Muscle layer of duodenum (tissue), 2 donors: Measurements from ENCODE around the gene MLH1.
"Not testable (repeated sequence)": the region's sequence is repeated elsewhere in the genome, so short reads cannot be mapped to it uniquely, and the experiment has no call there.

ENCODE experiments used
- H3K27ac ChIP-seq: one replicate; pipeline ENCODE4 v1.7.0; 2013; ENCODE audit warnings: mild to moderate bottlenecking, low read length
- H3K27me3 ChIP-seq: one replicate; pipeline ENCODE4 v1.7.0; 2013; ENCODE audit warnings: low read depth, mild to moderate bottlenecking, control low read depth, low read length
- H3K36me3 ChIP-seq, 2 donors: one replicate each; pipeline ENCODE4 v1.7.0; 2013; ENCODE audit warnings: low read length in 2 of 2, control low read depth in 1 of 2, mild to moderate bottlenecking in 1 of 2; ENCODE audit not compliant: insufficient read depth in 2 of 2, control insufficient read depth in 1 of 2
- H3K4me1 ChIP-seq, 2 donors: one replicate each; pipeline ENCODE4 v1.7.0; 2013; ENCODE audit warnings: low read length in 2 of 2, mild to moderate bottlenecking in 2 of 2, control low read depth in 1 of 2, moderate library complexity in 1 of 2; ENCODE audit not compliant: insufficient read depth in 2 of 2, control insufficient read depth in 1 of 2
- H3K4me3 ChIP-seq, 2 donors: one replicate each; pipeline ENCODE4 v1.7.0; 2013; ENCODE audit warnings: low read length in 2 of 2, low read depth in 1 of 2, mild to moderate bottlenecking in 1 of 2
- H3K9me3 ChIP-seq, 2 donors: one replicate each; pipeline ENCODE4 v1.7.0; 2013; ENCODE audit warnings: low read length in 2 of 2, control low read depth in 1 of 2, mild to moderate bottlenecking in 1 of 2; ENCODE audit not compliant: control insufficient read depth in 1 of 2
- donor health status: healthy.

Gene MLH1

DNA sequence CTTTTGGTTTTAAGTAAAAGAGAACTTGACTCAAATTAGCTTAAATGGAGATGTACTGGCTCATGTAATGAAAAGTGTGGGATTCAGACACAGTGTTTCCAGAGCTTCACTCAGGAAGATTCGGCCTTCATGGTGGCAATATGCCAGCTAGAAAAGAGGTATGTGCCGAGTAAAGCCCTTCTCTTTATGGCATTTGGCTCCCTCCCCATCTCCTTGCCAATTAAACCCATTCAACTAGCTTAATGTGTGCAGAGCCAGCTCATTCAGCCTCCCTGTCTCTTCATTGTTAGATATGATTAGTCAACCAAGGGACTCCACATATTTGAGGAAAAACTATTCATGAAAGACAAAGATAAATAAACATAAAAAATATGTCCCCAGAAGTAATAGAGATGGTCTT, 33.5 kb upstream of the MLH1 start:
- H3K4me3 ChIP-seq: no peak overlapping the region
- no peaks in the 10 kb centered on the region for H3K36me3 ChIP-seq
- no peaks in the 10 kb centered on the region for H3K9me3 ChIP-seq
- H3K27ac ChIP-seq: no peak overlapping the region
- H3K27me3 ChIP-seq: no peaks in the 10 kb centered on the region
- H3K4me1 ChIP-seq: no peaks in the 10 kb centered on the region

DNA sequence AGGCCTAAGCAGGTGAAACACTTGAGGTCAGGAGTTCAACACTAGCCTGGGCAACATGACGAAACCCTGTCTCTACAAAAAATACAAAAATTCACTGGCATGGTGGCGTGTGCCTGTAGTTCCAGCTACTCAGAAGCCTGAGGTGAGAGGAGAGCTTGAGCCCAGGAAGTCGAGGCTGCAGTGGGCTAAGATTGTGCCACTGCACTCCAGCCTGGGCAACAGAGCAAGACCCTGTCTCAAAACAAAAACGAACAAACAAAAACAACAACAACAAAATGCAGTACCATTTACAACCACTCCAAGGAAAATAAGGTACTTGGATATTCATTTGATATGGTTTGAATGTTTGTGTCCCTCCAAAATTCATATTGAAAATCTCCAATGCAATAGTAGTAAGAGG, 32.8 kb upstream of the MLH1 start:
- Histone ChIP-seq H3K36me3 (no peaks in the 10 kb centered on the region), H3K4me3 (no peak overlapping the region), H3K4me1 (no peaks in the 10 kb centered on the region), H3K27me3 (no peaks in the 10 kb centered on the region), H3K27ac (no peak overlapping the region), H3K9me3 (no peaks in the 10 kb centered on the region)

DNA sequence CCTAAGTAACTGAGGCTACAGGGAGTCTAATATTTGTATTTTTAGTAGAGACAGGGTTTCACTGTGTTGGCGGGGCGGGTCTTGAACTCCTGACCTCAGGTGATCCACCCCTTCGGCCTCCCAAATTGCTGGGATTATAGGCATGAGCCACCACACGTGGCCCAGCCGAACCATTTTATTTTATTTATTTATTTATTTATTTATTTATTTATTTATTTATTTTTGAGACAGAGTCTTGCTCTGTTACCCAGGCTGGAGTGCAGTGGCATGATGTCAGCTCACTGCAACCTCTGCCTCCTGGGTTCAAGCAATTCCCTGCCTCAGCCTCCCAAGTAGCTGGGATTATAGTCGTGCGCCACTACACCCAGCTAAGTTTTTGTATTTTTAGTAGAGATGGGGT, 30.3 kb upstream of the MLH1 start:
- not testable (repeated sequence) for H3K4me1 ChIP-seq

DNA sequence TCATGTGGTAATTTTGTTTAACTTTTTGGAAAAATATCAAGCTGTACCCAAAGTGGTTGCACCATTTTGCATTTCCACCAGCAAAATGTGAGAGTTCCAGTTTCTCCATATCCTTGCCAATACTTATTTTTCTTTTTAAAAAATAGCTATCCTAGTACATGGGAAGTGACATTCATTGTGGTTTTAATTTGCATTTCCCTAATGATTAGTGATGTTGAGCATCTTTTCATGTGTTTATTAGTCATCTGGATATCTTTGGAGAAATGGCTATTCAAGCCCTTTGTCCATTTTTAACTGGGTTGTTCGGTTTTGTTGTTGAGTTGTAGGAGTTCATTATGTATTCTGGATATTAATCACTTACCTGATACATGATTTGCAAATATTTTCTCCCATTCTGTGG, 29.0 kb upstream of the MLH1 start:
- no peaks in the 10 kb centered on the region for H3K4me1 ChIP-seq
- no peak overlapping the region for H3K4me3 ChIP-seq
- no peaks in the 10 kb centered on the region for H3K36me3 ChIP-seq
- H3K9me3 ChIP-seq: no peaks in the 10 kb centered on the region
- no peaks in the 10 kb centered on the region for H3K27me3 ChIP-seq
- no peak overlapping the region for H3K27ac ChIP-seq

More for the DNA sequence above, 30.3 kb upstream of the MLH1 start:
- not testable (repeated sequence) for H3K27ac ChIP-seq, H3K9me3 ChIP-seq, H3K36me3 ChIP-seq, H3K4me3 ChIP-seq, H3K27me3 ChIP-seq

DNA sequence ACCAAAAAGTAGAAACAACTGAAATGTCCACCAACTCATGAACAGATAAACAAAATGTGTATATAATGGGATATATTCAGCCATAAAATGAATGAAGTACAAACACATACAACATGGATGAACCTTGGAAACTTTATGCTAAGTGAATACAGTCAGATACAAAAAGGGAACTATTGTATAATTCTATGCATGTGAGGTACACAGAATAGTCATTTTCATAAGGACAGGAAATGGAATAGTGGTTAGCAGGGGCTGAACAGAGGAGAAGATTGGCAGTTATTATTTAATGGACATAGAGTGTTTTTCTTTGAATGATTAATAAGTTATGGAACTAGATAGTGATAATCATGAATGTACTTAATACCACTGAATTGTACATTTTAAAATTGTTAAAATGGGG, 28.5 kb upstream of the MLH1 start:
- Histone ChIP-seq H3K4me3 (no peak overlapping the region), H3K27me3 (no peaks in the 10 kb centered on the region), H3K4me1 (peaks cover 0 to 2% of the 10 kb centered on the region in 2 donors), H3K9me3 (no peaks in the 10 kb centered on the region), H3K36me3 (no peaks in the 10 kb centered on the region), H3K27ac (no peak overlapping the region)

DNA sequence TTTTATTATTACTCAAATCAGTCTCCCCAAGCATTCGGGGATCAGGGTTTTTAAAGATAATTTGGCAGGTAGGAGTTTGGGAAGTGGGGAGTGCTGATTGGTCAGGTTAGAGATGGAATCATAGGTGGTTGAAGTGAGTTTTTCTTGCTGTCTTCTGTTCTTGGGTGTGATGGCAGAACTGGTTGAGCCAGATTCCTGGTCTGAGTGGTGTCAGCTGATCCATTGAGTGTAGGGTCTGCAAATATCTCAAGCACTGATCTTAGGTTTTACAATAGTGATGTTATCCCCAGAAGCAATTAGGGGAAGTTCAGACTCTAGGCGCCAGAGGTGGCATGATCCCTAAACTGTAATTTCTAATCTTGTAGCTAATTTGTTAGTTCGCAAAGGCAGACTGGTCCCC, 27.9 kb upstream of the MLH1 start:
- Histone ChIP-seq H3K4me1 (peaks cover 0 to 5% of the 10 kb centered on the region in 2 donors), H3K9me3 (no peaks in the 10 kb centered on the region), H3K27ac (no peak overlapping the region), H3K36me3 (no peaks in the 10 kb centered on the region), H3K4me3 (no peak overlapping the region), H3K27me3 (no peaks in the 10 kb centered on the region)

DNA sequence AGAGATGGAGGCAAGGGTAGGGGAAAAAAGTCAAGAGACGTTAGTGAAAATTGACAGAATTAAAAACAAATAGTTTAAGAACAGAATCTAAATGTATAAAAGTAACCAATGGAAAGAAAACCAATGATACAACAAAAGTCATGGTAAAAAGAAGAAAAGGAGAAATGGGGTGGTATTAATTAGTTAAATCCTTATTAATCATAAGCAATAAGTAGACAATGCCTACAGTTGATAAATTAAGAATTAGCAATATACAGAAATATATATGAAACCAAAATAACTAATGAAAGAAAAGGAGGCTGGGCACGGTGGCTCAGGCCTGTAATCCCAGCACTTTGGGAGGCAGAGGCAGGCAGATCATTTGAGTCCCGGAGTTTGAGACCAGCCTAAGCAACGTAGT, 24.2 kb upstream of the MLH1 start:
- Histone ChIP-seq H3K27me3 (no peaks in the 10 kb centered on the region), H3K9me3 (no peaks in the 10 kb centered on the region), H3K36me3 (no peaks in the 10 kb centered on the region), H3K4me1 (peaks cover 0 to 5% of the 10 kb centered on the region in 2 donors), H3K4me3 (no peak overlapping the region), H3K27ac (no peak overlapping the region)

DNA sequence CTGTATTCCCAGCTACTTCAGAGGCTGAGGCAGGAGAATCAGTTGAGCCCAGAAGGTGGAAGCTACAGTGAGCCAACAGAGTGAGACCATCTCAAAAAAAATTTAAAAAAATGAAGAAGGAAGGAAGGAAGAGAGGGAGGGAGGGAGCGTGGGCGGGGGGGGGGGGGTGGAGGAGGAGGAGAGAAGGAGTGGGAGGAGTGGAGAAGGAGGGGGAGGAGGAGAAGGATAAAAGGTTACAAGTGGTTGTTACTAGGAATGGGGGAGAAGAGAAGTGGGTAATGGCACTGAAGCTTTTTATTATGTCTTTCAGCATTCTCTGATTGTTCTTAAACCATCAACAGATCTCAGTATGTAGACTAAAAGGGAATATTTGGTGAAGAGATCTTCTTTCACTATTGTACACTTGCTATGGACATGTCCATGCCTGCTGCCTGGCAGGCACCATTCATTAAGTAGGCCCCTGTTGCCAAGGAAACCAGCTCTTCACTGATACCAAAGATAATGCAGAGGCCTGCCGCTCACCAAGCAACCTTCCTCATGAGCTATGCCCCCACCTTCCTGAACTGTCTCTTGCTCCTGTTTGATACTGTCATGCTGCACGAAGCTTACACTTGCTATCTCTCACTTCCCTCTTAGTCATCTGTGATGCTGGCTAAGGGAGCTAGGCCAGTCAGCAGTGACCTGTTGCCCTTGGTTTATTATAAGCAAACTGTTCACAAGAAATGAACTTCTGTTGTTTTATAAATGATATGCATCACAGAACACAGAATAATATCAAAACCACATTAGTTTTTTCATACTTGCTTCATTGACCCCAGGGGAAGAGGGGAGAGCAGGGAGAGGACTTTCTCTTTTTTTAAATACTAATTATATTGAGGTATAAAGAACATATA, 23.5 kb upstream of the MLH1 start:
- Histone ChIP-seq H3K4me1 (peaks cover 0 to 5% of the 10 kb centered on the region in 2 donors), H3K9me3 (no peaks in the 10 kb centered on the region), H3K27ac (no peak overlapping the region), H3K4me3 (no peak overlapping the region), H3K27me3 (no peaks in the 10 kb centered on the region), H3K36me3 (no peaks in the 10 kb centered on the region)

DNA sequence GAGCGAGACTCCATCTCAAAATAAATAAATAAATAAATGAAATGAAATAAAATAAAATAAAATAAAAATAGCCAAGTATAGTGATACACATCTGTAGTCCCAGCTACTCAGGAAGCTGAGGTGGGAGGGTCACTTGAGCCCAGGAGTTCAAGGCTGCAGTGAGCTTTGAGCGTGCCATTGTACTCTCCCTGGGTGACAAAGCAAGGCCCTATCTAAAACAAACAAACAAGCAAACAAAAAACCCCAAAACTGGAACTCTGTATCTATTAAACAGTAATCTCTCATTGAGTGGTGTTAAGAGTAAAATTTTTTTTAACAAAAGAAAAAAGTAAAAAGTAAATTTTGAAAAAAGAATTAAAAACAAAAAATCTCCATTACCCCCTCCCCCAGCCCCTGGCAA, 21.2 kb upstream of the MLH1 start:
- H3K36me3 ChIP-seq: no peaks in the 10 kb centered on the region
- H3K27me3 ChIP-seq: no peaks in the 10 kb centered on the region
- peaks cover 0 to 5% of the 10 kb centered on the region in 2 donors for H3K4me1 ChIP-seq
- no peak overlapping the region for H3K4me3 ChIP-seq
- H3K27ac ChIP-seq: no peak overlapping the region
- no peaks in the 10 kb centered on the region for H3K9me3 ChIP-seq

DNA sequence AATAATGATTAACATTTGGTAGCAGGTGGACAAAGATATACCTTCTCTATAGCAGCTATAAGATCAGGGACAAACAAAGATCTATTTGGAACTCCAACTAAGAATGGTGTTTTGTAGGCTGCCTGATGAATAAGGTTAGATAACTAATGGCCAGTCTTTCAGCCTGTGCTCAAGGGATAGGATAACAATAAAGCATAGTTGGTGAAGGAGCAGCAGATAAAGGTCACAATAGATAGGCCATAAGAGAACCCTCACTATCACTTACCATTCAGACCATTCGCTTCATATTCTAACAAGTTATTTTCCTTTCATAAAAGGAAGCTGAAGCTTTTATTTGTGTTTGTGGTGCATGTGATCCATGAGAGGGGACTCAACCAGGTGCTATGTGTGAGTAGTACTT, 20.2 kb upstream of the MLH1 start:
- Histone ChIP-seq H3K27ac (no peak overlapping the region), H3K36me3 (no peaks in the 10 kb centered on the region), H3K4me1 (peaks cover 0 to 5% of the 10 kb centered on the region in 2 donors), H3K9me3 (no peaks in the 10 kb centered on the region), H3K4me3 (no peak overlapping the region), H3K27me3 (no peaks in the 10 kb centered on the region)

DNA sequence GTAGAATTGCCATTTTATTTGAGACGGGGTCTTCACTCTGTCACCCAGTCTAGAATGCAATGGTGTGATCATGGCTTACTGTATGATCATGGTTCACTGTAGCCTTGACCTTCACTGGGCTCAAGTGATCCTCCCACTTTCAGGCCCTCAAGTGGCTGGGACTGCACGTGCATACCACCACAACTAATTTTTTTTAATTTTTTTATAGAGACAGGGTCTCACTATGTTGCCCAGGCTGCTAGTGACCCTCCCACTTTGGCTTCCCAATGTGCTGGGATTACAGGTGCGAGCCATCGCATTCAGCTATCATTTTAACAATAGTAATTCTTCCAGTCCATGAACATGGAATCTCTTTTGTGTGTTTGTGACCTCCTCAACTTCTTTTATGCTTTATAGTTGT, 12.3 kb upstream of the MLH1 start:
- H3K9me3 ChIP-seq: no peaks in the 10 kb centered on the region
- no peaks in the 10 kb centered on the region for H3K27me3 ChIP-seq
- H3K36me3 ChIP-seq: peaks cover 19 to 39% of the 10 kb centered on the region in 2 donors
- H3K4me3 ChIP-seq: no peak overlapping the region
- H3K27ac ChIP-seq: no peak overlapping the region
- no peaks in the 10 kb centered on the region for H3K4me1 ChIP-seq

DNA sequence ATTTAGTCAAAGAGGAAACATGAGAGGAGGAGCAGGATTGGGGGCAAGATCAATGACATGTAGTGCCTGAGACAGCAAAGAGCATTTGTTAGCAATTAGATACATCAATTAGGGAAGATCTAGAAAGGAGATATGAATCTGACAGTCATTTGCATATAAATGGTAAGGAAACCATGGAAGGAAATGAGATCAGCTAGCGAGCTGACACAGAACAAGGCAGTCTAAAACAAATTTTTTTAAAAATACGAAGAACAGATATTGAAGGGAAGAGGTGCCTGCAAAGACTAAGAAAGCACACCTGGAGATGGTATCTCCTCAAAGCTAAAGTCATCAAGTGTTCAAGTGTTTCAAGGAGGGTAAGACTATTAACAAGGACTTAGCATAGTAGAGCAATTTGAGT, 5.0 kb upstream of the MLH1 start:
- no peaks in the 10 kb centered on the region for H3K27me3 ChIP-seq
- H3K27ac ChIP-seq: no peak overlapping the region
- peaks cover 34 to 45% of the 10 kb centered on the region in 2 donors for H3K36me3 ChIP-seq
- no peaks in the 10 kb centered on the region for H3K9me3 ChIP-seq
- H3K4me1 ChIP-seq: peaks cover 28 to 46% of the 10 kb centered on the region in 2 donors
- no peak overlapping the region for H3K4me3 ChIP-seq
